AG09319 (cell line): ENCODE results near the gene TMEM131L.

ENCODE experiments used
- DNase-seq: peaks from one replicate; pipeline ENCODE4 v3.0.0-alpha.2; 2010; ENCODE audit warnings: low read depth; ENCODE audit errors: extremely low read depth
- CTCF ChIP-seq: IDR thresholded peaks from 2 replicates; pipeline ENCODE4 v1.5.1; 2011; ENCODE audit warnings: low read depth, mild to moderate bottlenecking, inconsistent platforms, low read length, moderate library complexity

Gene TMEM131L

GRCh38 chr4:153612878-153613277, 146.7 kb downstream of the TMEM131L start:
- TF ChIP-seq CTCF, result no peak
- DNase-seq, result no peak

- DNase-seq, result no peak
Observed at GRCh38 chr4:153616006-153616555, 149.9 kb downstream of the TMEM131L start.

GRCh38 chr4:153618833-153619232, 152.7 kb downstream of the TMEM131L start:
- no peak for DNase-seq
- TF ChIP-seq CTCF, result no peak

More at GRCh38 chr4:153616006-153616555, 149.9 kb downstream of the TMEM131L start:
- TF ChIP-seq CTCF, result no peak

GRCh38 chr4:153619811-153620210, 153.7 kb downstream of the TMEM131L start:
- DNase-seq, result no peak
- no peak for TF ChIP-seq CTCF

GRCh38 chr4:153620352-153620751, 154.2 kb downstream of the TMEM131L start:
- TF ChIP-seq CTCF, result no peak
- DNase-seq, result peak; percentile 20

GRCh38 chr4:153622093-153622492, 155.9 kb downstream of the TMEM131L start:
- TF ChIP-seq CTCF, result no peak
- DNase-seq, result no peak

GRCh38 chr4:153622778-153623240, 156.6 kb downstream of the TMEM131L start:
- TF ChIP-seq CTCF, result no peak
- DNase-seq, result no peak
